HCT116 (cell line): Measurements from ENCODE around the gene VPS26B. TPM values are rescaled to one million over a fixed set of nuclear protein-coding genes. Genes with fewer than 3 reads are reported as not detected.

Experiments
- ATAC-seq: fragments of 200-7000 bp; cut with Tn5 transposase; 2 replicates; pipeline ENCODE4 v1.9.1; 2020; ENCODE audit warnings: mild to moderate bottlenecking, moderate library complexity
- BruUV-seq: library from RNA; stranded (reverse); fragments of 400-500 nt; replicated peaks from 2 replicates; lab custom pipeline; 2021; lab: Mats Ljungman, UMichigan
- CTCF ChIA-PET: fragments of 300-600 bp; sonication (Branson Sonifier 250); formaldehyde crosslinking; loops from one replicate; lab custom pipeline; 2021; ENCODE audit warnings: antibody characterized with exemption; lab: Charles Lee
- POLR2A ChIA-PET: fragments of 300-600, 350-600 bp; sonication (Branson Sonifier 250); formaldehyde crosslinking; loops from one replicate; lab custom pipeline; 2021; ENCODE audit warnings: antibody characterized with exemption; lab: Charles Lee
- RAD21 ChIA-PET, 2 experiments: fragments of 300-600 bp; sonication (Branson Sonifier 250); formaldehyde crosslinking; loops; one replicate each; lab custom pipeline; 2023; ENCODE audit warnings: low total read pairs in 2 of 2; ENCODE audit not compliant: uncharacterized antibody in 2 of 2, unreplicated experiment in 2 of 2, low non-redundant PET in 1 of 2; lab: Charles Lee
- DNase-seq: peaks from one replicate; pipeline ENCODE4 v3.0.0-alpha.2; 2010; ENCODE audit warnings: low read depth, low spot score
- H2AFZ ChIP-seq: fragments of 200-600 bp; shearing (Covaris generic), sonication (generic); 2 replicates; pipeline ENCODE4 v1.6.1; 2017; ENCODE audit warnings: low read depth, mixed run types, mixed read lengths, antibody characterized with exemption, low read length; ENCODE audit not compliant: poor library complexity, severe bottlenecking
- H3K27ac ChIP-seq: 2 replicates; pipeline ENCODE4 v1.5.1; 2012; ENCODE audit warnings: low read depth, low read length
- H3K27me3 ChIP-seq: fragments of 200-600 bp; sonication (generic); 2 replicates; pipeline ENCODE4 v1.6.1; 2016; ENCODE audit warnings: mixed run types, low read length, mixed read lengths; ENCODE audit not compliant: insufficient read depth
- H3K36me3 ChIP-seq, 2 experiments: fragments of 200-500 bp in 1 of 2; fragments of 200-600 bp in 1 of 2; sonication (Bioruptor generic) in 1 of 2; sonication (generic) in 1 of 2; 2 replicates each; pipeline versions ENCODE4 v1.5.1 to v1.6.1; 2014 to 2016; ENCODE audit warnings: low read length in 2 of 2, inconsistent platforms in 1 of 2, mixed read lengths in 1 of 2, mixed run types in 1 of 2; ENCODE audit not compliant: insufficient read depth in 2 of 2, control insufficient read depth in 1 of 2
- H3K4me1 ChIP-seq, 2 experiments: fragments of 200-600 bp in 1 of 2; sonication (generic) in 1 of 2; 2 replicates each; pipeline versions ENCODE4 v1.5.1 to v1.6.1; 2012 to 2017; ENCODE audit warnings: low read length in 2 of 2, inconsistent platforms in 1 of 2, mild to moderate bottlenecking in 1 of 2, mixed read lengths in 1 of 2, mixed run types in 1 of 2, moderate library complexity in 1 of 2; ENCODE audit not compliant: insufficient read depth in 2 of 2, control insufficient read depth in 1 of 2
- H3K4me2 ChIP-seq: fragments of 200-600 bp; sonication (generic); 2 replicates; pipeline ENCODE4 v1.6.1; 2017; ENCODE audit warnings: mixed run types, low read length, mixed read lengths
- H3K4me3 ChIP-seq, 2 experiments: fragments of 200-600 bp in 1 of 2; sonication (generic) in 1 of 2; replicated peaks in 1 of 2; 2 replicates each; pipeline ENCODE4 v1.5.1; 2011 to 2016; ENCODE audit warnings: low read length in 2 of 2, control low read depth in 1 of 2, low read depth in 1 of 2, mild to moderate bottlenecking in 1 of 2, mixed read lengths in 1 of 2, mixed run types in 1 of 2
- H3K79me2 ChIP-seq: fragments of 200-600 bp; sonication (generic); 2 replicates; pipeline ENCODE4 v1.6.1; 2017; ENCODE audit warnings: mild to moderate bottlenecking, mixed run types, low read length, moderate library complexity, mixed read lengths; ENCODE audit not compliant: insufficient read depth
- H3K9ac ChIP-seq: fragments of 200-600 bp; sonication (generic); 2 replicates; pipeline ENCODE4 v1.6.1; 2016; ENCODE audit warnings: low read length, mixed read lengths
- H3K9me2 ChIP-seq: fragments of 200-600 bp; sonication (generic), shearing (Covaris generic); 2 replicates; pipeline ENCODE4 v1.6.1; 2017; ENCODE audit warnings: mixed run types, mild to moderate bottlenecking, moderate library complexity; ENCODE audit not compliant: insufficient read depth
- H3K9me3 ChIP-seq, 2 experiments: fragments of 200-500 bp in 1 of 2; fragments of 200-600 bp in 1 of 2; sonication (Bioruptor generic) in 1 of 2; sonication (generic) in 1 of 2; 2 replicates each; pipeline ENCODE4 v1.6.1; 2014 to 2017; ENCODE audit warnings: low read length in 2 of 2, mixed read lengths in 2 of 2, inconsistent platforms in 1 of 2, low read depth in 1 of 2, mild to moderate bottlenecking in 1 of 2, mixed run types in 1 of 2, moderate library complexity in 1 of 2; ENCODE audit not compliant: control insufficient read depth in 1 of 2, insufficient read depth in 1 of 2
- H4K20me1 ChIP-seq: fragments of 200-600 bp; sonication (generic), shearing (Covaris generic); 2 replicates; pipeline ENCODE4 v1.6.1; 2017; ENCODE audit warnings: mixed run types, mild to moderate bottlenecking, moderate library complexity; ENCODE audit not compliant: insufficient read depth
- EGR1 ChIP-seq: IDR thresholded peaks from 2 replicates; pipeline ENCODE4 v1.6.1; 2012; ENCODE audit warnings: low read depth
- ELF1 ChIP-seq: IDR thresholded peaks from 2 replicates; pipeline ENCODE4 v1.6.1; 2012; ENCODE audit warnings: low read depth, borderline replicate concordance
- EZH2 ChIP-seq: fragments of 200-600 bp; sonication (generic); IDR thresholded peaks from 2 replicates; pipeline ENCODE4 v1.6.1; 2017; ENCODE audit warnings: antibody characterized with exemption, mixed run types
- EZH2phosphoT487 ChIP-seq: fragments of 200-600 bp; IDR thresholded peaks from 2 replicates; pipeline ENCODE4 v1.6.1; 2018; ENCODE audit warnings: antibody characterized with exemption, borderline replicate concordance
- FOSL1 ChIP-seq: IDR thresholded peaks from 2 replicates; pipeline ENCODE4 v1.6.1; 2012; ENCODE audit warnings: low read depth
- JUND ChIP-seq: IDR thresholded peaks from 2 replicates; pipeline ENCODE4 v1.6.1; 2012
- POLR2A ChIP-seq: IDR thresholded peaks from 2 replicates; pipeline ENCODE4 v1.7.0; 2011; ENCODE audit warnings: borderline replicate concordance; ENCODE audit not compliant: insufficient read depth, insufficient read length; ENCODE audit errors: extremely low read depth
- POLR2AphosphoS5 ChIP-seq: IDR thresholded peaks from 2 replicates; pipeline ENCODE4 v1.6.1; 2011; ENCODE audit warnings: mild to moderate bottlenecking, low read depth, low read length, moderate library complexity
- REST ChIP-seq: IDR thresholded peaks from 2 replicates; pipeline ENCODE4 v1.6.1; 2012; ENCODE audit warnings: low read depth
- SIN3A ChIP-seq: IDR thresholded peaks from 2 replicates; pipeline ENCODE4 v1.6.1; 2012; ENCODE audit warnings: low read depth
- SP1 ChIP-seq: IDR thresholded peaks from 2 replicates; pipeline ENCODE4 v1.6.1; 2012; ENCODE audit warnings: low read depth
- SRF ChIP-seq: IDR thresholded peaks from 2 replicates; pipeline ENCODE4 v1.6.1; 2012; ENCODE audit warnings: low read depth
- TCF7L2 ChIP-seq: IDR thresholded peaks from 2 replicates; pipeline ENCODE4 v1.7.0; 2011; ENCODE audit warnings: borderline replicate concordance, inconsistent platforms; ENCODE audit not compliant: insufficient read depth, insufficient read length; ENCODE audit errors: extremely low read depth
- YY1 ChIP-seq: IDR thresholded peaks from 2 replicates; pipeline ENCODE4 v1.6.1; 2011; ENCODE audit warnings: low read length, low read depth, moderate library complexity, mild to moderate bottlenecking; ENCODE audit not compliant: insufficient replicate concordance; ENCODE audit errors: extremely low read depth
- ZBTB33 ChIP-seq: IDR thresholded peaks from 2 replicates; pipeline ENCODE4 v1.6.1; 2011; ENCODE audit warnings: mild to moderate bottlenecking, low read length, moderate library complexity; ENCODE audit not compliant: insufficient replicate concordance; ENCODE audit errors: extremely low read depth
- ZFX ChIP-seq: fragments of 450-650 bp; IDR thresholded peaks from 2 replicates; pipeline ENCODE4 v1.6.1; 2017
- intact Hi-C: fragments of 100-400 bp; cut with micrococcal nuclease; formaldehyde crosslinking; loops from 2 replicates; pipeline ENCODE4 v1.10.0; 2022
- total RNA-seq: library from RNA; stranded (reverse); gene quantifications from one replicate; pipeline ENCODE4 v1.2.1, GENCODE V29; 2021; ENCODE audit not compliant: unreplicated experiment
- TF ChIP-seq, protein P1 (sequence below): IDR thresholded peaks from 2 replicates; pipeline ENCODE4 v1.6.1; 2012
- TF ChIP-seq, protein P2 (sequence below), 3 experiments: fragments of 200-600 bp in 1 of 3; sonication (generic) in 1 of 3; IDR thresholded peaks in 2 of 3; conservative IDR thresholded peaks in 1 of 3; 2 replicates each; pipeline ENCODE4 v1.5.1; 2012 to 2017; ENCODE audit warnings: low read depth in 2 of 3, low read length in 2 of 3, antibody characterized with exemption in 1 of 3, borderline replicate concordance in 1 of 3, control low read depth in 1 of 3, mild to moderate bottlenecking in 1 of 3, mixed read lengths in 1 of 3, mixed run types in 1 of 3, moderate library complexity in 1 of 3; ENCODE audit not compliant: insufficient read depth in 1 of 3

Gene VPS26B
- total RNA-seq, 1 experiment from 2014 or later: 26.6 TPM

- no TSS peak for BruUV-seq
- Histone ChIP-seq H3K27ac (peak within 1 kb of the TSS; percentile 47; the same call in 1 of the 2 replicates), H2AFZ (peak within 1 kb of the TSS; percentile 72)
- TF ChIP-seq JUND (no peak), SRF (no peak), TCF7L2 (peak; percentile 16), ZBTB33 (peak; percentile 76), POLR2A (peak; percentile 86), SIN3A (peak; percentile 62; the same call in 1 of the 2 replicates), EZH2phosphoT487 (no peak), FOSL1 (no peak), EGR1 (peak; percentile 91), EZH2 (no peak), REST (no peak), SP1 (peak; percentile 85), POLR2AphosphoS5 (peak; percentile 92), ELF1 (no peak; the same call in 1 of the 2 replicates), ZFX (no peak), YY1 (peak; percentile 63)
- TF ChIP-seq, protein P1, sequence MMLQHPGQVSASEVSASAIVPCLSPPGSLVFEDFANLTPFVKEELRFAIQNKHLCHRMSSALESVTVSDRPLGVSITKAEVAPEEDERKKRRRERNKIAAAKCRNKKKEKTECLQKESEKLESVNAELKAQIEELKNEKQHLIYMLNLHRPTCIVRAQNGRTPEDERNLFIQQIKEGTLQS: no peak
- TF ChIP-seq, protein P2, sequence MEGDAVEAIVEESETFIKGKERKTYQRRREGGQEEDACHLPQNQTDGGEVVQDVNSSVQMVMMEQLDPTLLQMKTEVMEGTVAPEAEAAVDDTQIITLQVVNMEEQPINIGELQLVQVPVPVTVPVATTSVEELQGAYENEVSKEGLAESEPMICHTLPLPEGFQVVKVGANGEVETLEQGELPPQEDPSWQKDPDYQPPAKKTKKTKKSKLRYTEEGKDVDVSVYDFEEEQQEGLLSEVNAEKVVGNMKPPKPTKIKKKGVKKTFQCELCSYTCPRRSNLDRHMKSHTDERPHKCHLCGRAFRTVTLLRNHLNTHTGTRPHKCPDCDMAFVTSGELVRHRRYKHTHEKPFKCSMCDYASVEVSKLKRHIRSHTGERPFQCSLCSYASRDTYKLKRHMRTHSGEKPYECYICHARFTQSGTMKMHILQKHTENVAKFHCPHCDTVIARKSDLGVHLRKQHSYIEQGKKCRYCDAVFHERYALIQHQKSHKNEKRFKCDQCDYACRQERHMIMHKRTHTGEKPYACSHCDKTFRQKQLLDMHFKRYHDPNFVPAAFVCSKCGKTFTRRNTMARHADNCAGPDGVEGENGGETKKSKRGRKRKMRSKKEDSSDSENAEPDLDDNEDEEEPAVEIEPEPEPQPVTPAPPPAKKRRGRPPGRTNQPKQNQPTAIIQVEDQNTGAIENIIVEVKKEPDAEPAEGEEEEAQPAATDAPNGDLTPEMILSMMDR (IDR thresholded peaks at IDR 0.05 in 2 of 3, conservative IDR thresholded peaks at IDR 0.05 in 1 of 3; ENCODE audit: borderline replicate concordance in 1 of 3, insufficient read depth in 1 of 3, low read depth in 2 of 3, low read length in 2 of 3): no peak
Observed at GRCh38 chr11:134253188-134253993, 28.9 kb downstream of the VPS26B start, which contains the start of the genes ACAD8 and THYN1. Gene ACAD8, plus strand, starts transcription at chr11:134253568. Its CDS starts 33 bp downstream, at chr11:134253601. Gene THYN1, minus strand, starts transcription at chr11:134253352. Its CDS starts 470 bp downstream, at chr11:134252882.

More at GRCh38 chr11:134253188-134253993, 28.9 kb downstream of the VPS26B start, which contains the start of the genes ACAD8 and THYN1:
- peaks cover 2 to 9% of the 10 kb centered on the region in 2 experiments; a peak in 2 of 4 replicates for H3K4me1 ChIP-seq
- ATAC-seq (peak; percentile 99), DNase-seq (peak; percentile 90)
- H3K4me2 ChIP-seq: peak within 1 kb of the TSS; percentile 87
- no peaks in the 10 kb centered on the region for H3K9me3 ChIP-seq
- peaks cover 0 to 6% of the 10 kb centered on the region in 2 experiments; a peak in 1 of 4 replicates for H3K36me3 ChIP-seq
- H3K9me2 ChIP-seq: no peaks in the 10 kb centered on the region
- ChIA-PET CTCF (interaction anchor here (0.8 to 1.0 kb wide), 2 partner anchors 9 to 45 kb away, joined by 3 read pairs; no protein-coding TSS in a partner anchor), POLR2A (interaction anchor here (0.9 kb wide), 1 partner anchor 29 kb away, joined by 4 read pairs; the partner anchor contains the start of genes NCAPD3 and VPS26B), RAD21 (no interaction called here)
- H3K27me3 ChIP-seq: no peaks in the 10 kb centered on the region
- intact Hi-C loops: loop anchor here (2.0 to 10.0 kb wide), 3 partner anchors 29 to 329 kb away; partner anchors contain the start of gene VPS26B
- peaks cover 23% of the 10 kb centered on the region for H3K79me2 ChIP-seq
- peak within 1 kb of the TSS; percentile 73 to 79 for H3K4me3 ChIP-seq
- H3K9ac ChIP-seq: peak within 1 kb of the TSS; percentile 74
- H4K20me1 ChIP-seq: no peaks in the 10 kb centered on the region
